ENCODE results near the gene CHAF1B.

The CHAF1B gene

GRCh38 chr21:36400719-36401118, 15.5 kb downstream of the CHAF1B start:
- no peak for TF ChIP-seq CTCF (IDR thresholded peaks at IDR 0.05; ENCODE audit: low read length, missing control alignments)
- DNase-seq (ENCODE audit: low read depth) = no peak

GRCh38 chr21:36402339-36402738, 17.1 kb downstream of the CHAF1B start:
- DNase-seq (ENCODE audit: low read depth) = no peak
- H3K4me3 ChIP-seq (replicated peaks; ENCODE audit: low read depth, low read length) = no peak overlapping the region
- TF ChIP-seq CTCF (IDR thresholded peaks at IDR 0.05; ENCODE audit: low read length, missing control alignments) = no peak

More at GRCh38 chr21:36400719-36401118, 15.5 kb downstream of the CHAF1B start:
- H3K4me3 ChIP-seq (replicated peaks; ENCODE audit: low read depth, low read length) = no peak overlapping the region

- no peak for DNase-seq (ENCODE audit: low read depth)
- H3K4me3 ChIP-seq (replicated peaks; ENCODE audit: low read depth, low read length) = no peak overlapping the region
- TF ChIP-seq CTCF (IDR thresholded peaks at IDR 0.05; ENCODE audit: low read length, missing control alignments) = no peak
Measured at GRCh38 chr21:36403713-36404112, 18.5 kb downstream of the CHAF1B start.

- TF ChIP-seq CTCF (IDR thresholded peaks at IDR 0.05; ENCODE audit: low read length, missing control alignments) = no peak
Measured at GRCh38 chr21:36408568-36408967, 23.4 kb downstream of the CHAF1B start.

GRCh38 chr21:36411301-36411700, 26.1 kb downstream of the CHAF1B start:
- no peak for DNase-seq (ENCODE audit: low read depth)
- no peak for TF ChIP-seq CTCF (IDR thresholded peaks at IDR 0.05; ENCODE audit: low read length, missing control alignments)
- no peak overlapping the region for H3K4me3 ChIP-seq (replicated peaks; ENCODE audit: low read depth, low read length)

More at GRCh38 chr21:36408568-36408967, 23.4 kb downstream of the CHAF1B start:
- DNase-seq (ENCODE audit: low read depth) = no peak
- no peak overlapping the region for H3K4me3 ChIP-seq (replicated peaks; ENCODE audit: low read depth, low read length)

GRCh38 chr21:36412916-36413315, 27.7 kb downstream of the CHAF1B start:
- TF ChIP-seq CTCF (IDR thresholded peaks at IDR 0.05; ENCODE audit: low read length, missing control alignments) = no peak
- no peak overlapping the region for H3K4me3 ChIP-seq (replicated peaks; ENCODE audit: low read depth, low read length)
- no peak for DNase-seq (ENCODE audit: low read depth)

- no peak for TF ChIP-seq CTCF (IDR thresholded peaks at IDR 0.05; ENCODE audit: low read length, missing control alignments)
- no peak overlapping the region for H3K4me3 ChIP-seq (replicated peaks; ENCODE audit: low read depth, low read length)
- DNase-seq (ENCODE audit: low read depth) = no peak
Measured at GRCh38 chr21:36415375-36415774, 30.2 kb downstream of the CHAF1B start.
